HFFc6 (cell line): Measurements from ENCODE around the gene GLYR1. TPM values are rescaled to one million over a fixed set of nuclear protein-coding genes. Genes with fewer than 3 reads are reported as not detected.

Experiments used
- DNase-seq: peaks from one replicate; pipeline ENCODE4 v3.0.0-alpha.2; 2018
- H3K27ac Mint-ChIP-seq: 2 replicates; pipeline ENCODE4 v1.8.0; 2020; ENCODE audit warnings: mild to moderate bottlenecking, mixed read lengths
- H3K27me3 Mint-ChIP-seq: 2 replicates; pipeline ENCODE4 v1.8.0; 2021; ENCODE audit warnings: mild to moderate bottlenecking, moderate library complexity, mixed read lengths; ENCODE audit not compliant: insufficient read depth
- H3K36me3 Mint-ChIP-seq: 2 replicates; pipeline ENCODE4 v1.8.0; 2021; ENCODE audit warnings: low read depth, mixed read lengths
- H3K4me1 Mint-ChIP-seq: 2 replicates; pipeline ENCODE4 v1.8.0; 2020; ENCODE audit warnings: low read depth, mixed read lengths
- H3K4me3 Mint-ChIP-seq: 2 replicates; pipeline ENCODE4 v1.8.0; 2020; ENCODE audit warnings: mild to moderate bottlenecking, moderate library complexity, mixed read lengths
- H3K9me3 Mint-ChIP-seq: 2 replicates; pipeline ENCODE4 v1.8.0; 2020; ENCODE audit warnings: mild to moderate bottlenecking, mixed read lengths
- total RNA-seq, 6 experiments: library from RNA; stranded (reverse); fragmentation: NEBNext Ultra II Directional; extraction: Animal tissue kit (Norgen Biotek cat#: 25700); gene quantifications; 2 replicates in 1 of 6; 3 replicates in 5 of 6; pipeline ENCODE4 v1.2.3, GENCODE V29; 2021
- TF ChIP-seq, protein P1 (sequence below): fragments of 200-600 bp; sonication (generic); IDR thresholded peaks from 2 replicates; pipeline ENCODE4 v1.5.0; 2021; ENCODE audit warnings: antibody characterized with exemption, mild to moderate bottlenecking

The GLYR1 gene
- total RNA-seq, 6 experiments from 2014 or later = 77.6 to 89.4 (median 81.8) TPM

GRCh38 chr16:4826980-4827379, 20.1 kb downstream of the GLYR1 start:
- Mint-ChIP-seq H3K27me3 (no peaks in the 10 kb centered on the region; the same call in 1 of the 2 replicates), H3K4me3 (no peak overlapping the region), H3K27ac (no peak overlapping the region), H3K9me3 (no peaks in the 10 kb centered on the region), H3K4me1 (peaks cover 4% of the 10 kb centered on the region; the same call in 1 of the 2 replicates), H3K36me3 (peaks cover 35% of the 10 kb centered on the region)
- TF ChIP-seq, protein P1, sequence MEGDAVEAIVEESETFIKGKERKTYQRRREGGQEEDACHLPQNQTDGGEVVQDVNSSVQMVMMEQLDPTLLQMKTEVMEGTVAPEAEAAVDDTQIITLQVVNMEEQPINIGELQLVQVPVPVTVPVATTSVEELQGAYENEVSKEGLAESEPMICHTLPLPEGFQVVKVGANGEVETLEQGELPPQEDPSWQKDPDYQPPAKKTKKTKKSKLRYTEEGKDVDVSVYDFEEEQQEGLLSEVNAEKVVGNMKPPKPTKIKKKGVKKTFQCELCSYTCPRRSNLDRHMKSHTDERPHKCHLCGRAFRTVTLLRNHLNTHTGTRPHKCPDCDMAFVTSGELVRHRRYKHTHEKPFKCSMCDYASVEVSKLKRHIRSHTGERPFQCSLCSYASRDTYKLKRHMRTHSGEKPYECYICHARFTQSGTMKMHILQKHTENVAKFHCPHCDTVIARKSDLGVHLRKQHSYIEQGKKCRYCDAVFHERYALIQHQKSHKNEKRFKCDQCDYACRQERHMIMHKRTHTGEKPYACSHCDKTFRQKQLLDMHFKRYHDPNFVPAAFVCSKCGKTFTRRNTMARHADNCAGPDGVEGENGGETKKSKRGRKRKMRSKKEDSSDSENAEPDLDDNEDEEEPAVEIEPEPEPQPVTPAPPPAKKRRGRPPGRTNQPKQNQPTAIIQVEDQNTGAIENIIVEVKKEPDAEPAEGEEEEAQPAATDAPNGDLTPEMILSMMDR = no peak
- no peak for DNase-seq

GRCh38 chr16:4826526-4826925, 20.6 kb downstream of the GLYR1 start:
- no peaks in the 10 kb centered on the region for H3K9me3 Mint-ChIP-seq
- DNase-seq = no peak
- no peak overlapping the region for H3K27ac Mint-ChIP-seq
- H3K4me1 Mint-ChIP-seq = peaks cover 4% of the 10 kb centered on the region; the same call in 1 of the 2 replicates
- no peaks in the 10 kb centered on the region; the same call in 1 of the 2 replicates for H3K27me3 Mint-ChIP-seq
- TF ChIP-seq, protein P1 = no peak
- H3K36me3 Mint-ChIP-seq = peaks cover 33% of the 10 kb centered on the region
- H3K4me3 Mint-ChIP-seq = no peak overlapping the region

DNA sequence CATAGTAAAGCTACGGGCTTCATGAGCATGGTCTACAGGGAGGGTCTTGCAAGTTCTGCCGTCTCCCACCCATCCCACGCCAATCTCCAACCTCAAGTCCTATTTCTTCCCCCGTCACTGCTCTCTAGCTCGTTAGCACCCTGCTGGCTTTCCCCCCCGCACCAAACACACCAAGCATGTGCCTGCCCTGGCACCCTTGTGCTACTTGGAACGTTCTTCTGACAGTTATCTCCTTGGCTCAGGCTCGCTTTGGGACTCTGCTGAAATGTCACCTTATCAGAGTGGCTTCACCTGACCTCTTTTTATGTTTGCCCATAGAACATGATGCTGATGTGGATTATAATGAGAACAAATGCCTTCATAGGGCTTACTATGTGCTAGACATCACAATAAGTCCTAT, 21.9 kb downstream of the GLYR1 start:
- Mint-ChIP-seq H3K4me3 (no peak overlapping the region), H3K27me3 (no peaks in the 10 kb centered on the region), H3K9me3 (no peaks in the 10 kb centered on the region), H3K4me1 (peaks cover 4% of the 10 kb centered on the region; the same call in 1 of the 2 replicates), H3K27ac (no peak overlapping the region), H3K36me3 (peaks cover 23% of the 10 kb centered on the region)
- DNase-seq = no peak
- TF ChIP-seq, protein P1 = no peak

DNA sequence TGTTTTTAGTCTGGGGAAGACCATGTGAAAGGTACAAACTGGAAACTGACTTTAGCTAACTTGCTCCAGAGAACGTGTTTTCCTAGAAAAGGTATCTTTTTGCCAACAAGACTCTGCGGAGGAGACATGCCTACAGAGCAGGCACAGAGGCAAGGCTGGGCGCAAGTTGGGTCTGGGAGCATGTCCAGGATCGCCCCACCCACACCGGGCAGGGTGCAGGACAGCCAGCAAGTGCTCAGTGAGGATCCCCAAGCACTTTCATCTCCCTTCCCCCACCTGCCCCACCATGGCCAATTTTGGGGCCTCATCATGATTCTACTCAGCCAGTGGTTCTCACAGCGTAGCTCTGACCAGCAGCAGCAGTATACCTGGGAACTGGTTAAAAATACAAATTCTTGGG, 26.4 kb downstream of the GLYR1 start:
- DNase-seq = no peak
- no peaks in the 10 kb centered on the region for H3K4me1 Mint-ChIP-seq
- TF ChIP-seq, protein P1 = no peak
- H3K27me3 Mint-ChIP-seq = peaks cover 2% of the 10 kb centered on the region; the same call in 1 of the 2 replicates
- no peak overlapping the region for H3K4me3 Mint-ChIP-seq
- H3K27ac Mint-ChIP-seq = no peak overlapping the region
- H3K36me3 Mint-ChIP-seq = peaks cover 31% of the 10 kb centered on the region
- H3K9me3 Mint-ChIP-seq = no peaks in the 10 kb centered on the region

DNA sequence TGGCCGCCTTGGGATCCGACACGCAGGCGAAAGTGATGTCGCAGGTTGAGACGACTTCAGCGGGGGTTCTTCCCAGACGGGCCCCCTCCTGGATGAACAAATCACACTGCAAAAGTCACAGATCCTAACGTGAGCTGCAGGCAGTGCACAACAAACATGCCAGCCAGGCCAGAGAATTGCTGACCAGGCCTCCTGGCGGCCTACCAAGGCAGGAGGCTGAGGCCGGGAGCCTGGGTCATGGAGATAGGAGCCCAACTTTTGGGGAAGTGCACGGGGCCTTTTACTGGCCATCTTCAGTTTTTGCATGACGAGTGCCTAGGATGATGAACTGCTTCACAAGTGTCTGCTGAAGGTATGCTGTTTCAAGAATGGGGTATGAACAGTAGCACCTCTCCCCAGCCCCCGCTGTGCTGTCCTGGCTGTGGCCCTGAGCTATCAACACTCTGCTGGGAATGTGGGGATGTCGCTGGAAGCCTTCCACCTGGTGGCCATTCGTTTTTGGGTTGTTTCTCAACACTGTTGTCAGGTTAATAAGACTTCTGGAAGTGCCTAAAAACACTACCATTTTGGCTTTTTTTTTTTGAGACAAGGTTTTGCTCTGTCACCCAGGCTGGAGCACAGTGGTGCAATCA, 32.4 kb downstream of the GLYR1 start:
- Mint-ChIP-seq H3K4me3 (no peak overlapping the region), H3K36me3 (peaks cover 37% of the 10 kb centered on the region), H3K9me3 (no peaks in the 10 kb centered on the region), H3K27me3 (peaks cover 4% of the 10 kb centered on the region), H3K27ac (no peak overlapping the region), H3K4me1 (no peaks in the 10 kb centered on the region)
- no peak for DNase-seq
- TF ChIP-seq, protein P1 = peak; percentile 39
